ENCODE results near the gene HS3ST2. TPM values are rescaled to one million over a fixed set of nuclear protein-coding genes. Genes with fewer than 3 reads are reported as not detected.

The HS3ST2 gene
- not detected for total RNA-seq

- Mint-ChIP-seq H3K4me3 (no peak within 1 kb of the TSS), H3K9me3 (peaks cover 3% of the 10 kb centered on the region), H3K27ac (no peak within 1 kb of the TSS), H3K27me3 (peaks cover 51% of the 10 kb centered on the region), H3K4me1 (peaks cover 5% of the 10 kb centered on the region), H3K36me3 (no peaks in the 10 kb centered on the region)
- DNase-seq = peak; percentile 17
Observed at GRCh38 chr16:22813948-22814710, at the start of gene HS3ST2. TSS of gene HS3ST2 (plus strand) at chr16:22814162. CDS start at chr16:22814611, 449 bp downstream.

DNA sequence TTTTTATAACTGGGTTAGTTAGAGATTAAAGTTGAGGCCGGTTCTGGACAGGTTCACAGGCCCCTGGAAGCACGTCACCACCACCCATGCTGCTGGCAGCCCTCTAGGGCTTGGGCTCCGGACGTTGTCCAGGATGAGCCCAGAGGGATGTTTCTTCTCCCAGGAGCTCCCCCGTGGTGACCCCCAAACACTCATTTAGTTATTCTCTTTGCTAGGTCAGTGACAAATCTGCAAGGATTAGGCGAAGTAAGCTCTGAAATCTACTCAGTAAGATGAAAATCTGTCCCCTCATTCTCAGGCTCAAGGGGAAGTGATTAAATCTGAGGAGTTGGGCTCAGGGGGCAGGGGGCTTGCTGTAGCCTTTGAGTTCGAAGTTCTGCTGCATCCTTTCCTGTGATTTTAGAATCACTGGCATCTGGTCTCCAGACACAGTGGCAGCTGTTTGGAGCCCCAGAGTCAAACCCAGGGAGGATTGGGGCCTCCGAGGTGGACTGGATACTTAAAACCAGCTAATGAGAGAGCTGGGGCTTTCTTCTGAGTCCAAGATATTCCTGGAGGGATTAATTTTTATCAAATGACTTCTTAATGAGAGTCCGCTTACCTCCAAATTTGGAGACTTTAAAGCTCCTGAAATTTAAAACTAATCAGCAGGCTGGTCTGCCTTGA, 49.2 kb upstream of the HS3ST2 start:
- Mint-ChIP-seq H3K36me3 (no peaks in the 10 kb centered on the region), H3K9me3 (no peaks in the 10 kb centered on the region), H3K4me3 (no peak overlapping the region), H3K27ac (no peak overlapping the region), H3K4me1 (no peaks in the 10 kb centered on the region), H3K27me3 (peaks cover 15% of the 10 kb centered on the region)
- no peak for DNase-seq

DNA sequence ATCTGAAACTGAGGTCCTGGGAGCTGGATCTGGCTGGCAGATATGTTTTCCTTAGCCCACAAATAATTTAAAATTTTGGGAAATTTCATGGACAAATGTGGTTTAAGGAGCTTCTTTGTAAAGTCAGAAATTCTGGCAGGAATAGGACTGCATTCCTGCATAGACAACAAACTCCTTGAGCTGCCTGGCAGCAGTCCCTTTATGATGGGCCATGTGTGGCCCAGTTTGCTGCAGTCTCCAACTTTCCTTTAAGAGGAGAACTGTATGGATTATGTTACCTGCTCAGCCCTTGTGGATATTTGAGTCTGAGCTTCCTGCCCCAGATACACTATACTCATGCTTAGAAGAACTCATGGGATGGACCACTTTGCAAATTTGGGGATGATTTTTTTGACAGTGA, 48.5 kb upstream of the HS3ST2 start:
- Mint-ChIP-seq H3K27me3 (peaks cover 19% of the 10 kb centered on the region), H3K4me1 (no peaks in the 10 kb centered on the region), H3K4me3 (no peak overlapping the region), H3K9me3 (no peaks in the 10 kb centered on the region), H3K27ac (no peak overlapping the region), H3K36me3 (no peaks in the 10 kb centered on the region)
- DNase-seq = no peak

DNA sequence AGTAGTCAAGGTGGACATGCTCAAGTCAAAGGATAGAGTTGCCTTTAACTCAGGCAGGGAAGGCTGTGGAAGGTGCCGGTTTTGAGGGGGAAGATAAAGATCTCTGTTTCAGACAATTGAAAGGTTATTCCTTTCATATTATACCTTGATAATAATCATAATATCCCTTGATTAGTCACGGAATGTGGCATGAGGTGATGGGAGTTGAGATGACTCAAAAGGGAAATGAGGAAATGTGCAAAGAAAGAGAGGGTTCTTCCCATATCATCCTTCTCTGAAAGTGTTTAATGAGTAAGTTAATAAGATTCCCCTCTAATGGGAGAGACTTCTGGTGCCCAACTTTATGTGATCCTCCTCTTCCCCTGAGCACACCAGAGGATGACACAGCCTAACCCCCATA, 43.1 kb upstream of the HS3ST2 start:
- no peaks in the 10 kb centered on the region for H3K9me3 Mint-ChIP-seq
- H3K27me3 Mint-ChIP-seq = peaks cover 56% of the 10 kb centered on the region
- DNase-seq = no peak
- no peak overlapping the region for H3K27ac Mint-ChIP-seq
- no peaks in the 10 kb centered on the region for H3K36me3 Mint-ChIP-seq
- H3K4me1 Mint-ChIP-seq = no peaks in the 10 kb centered on the region
- H3K4me3 Mint-ChIP-seq = no peak overlapping the region

DNA sequence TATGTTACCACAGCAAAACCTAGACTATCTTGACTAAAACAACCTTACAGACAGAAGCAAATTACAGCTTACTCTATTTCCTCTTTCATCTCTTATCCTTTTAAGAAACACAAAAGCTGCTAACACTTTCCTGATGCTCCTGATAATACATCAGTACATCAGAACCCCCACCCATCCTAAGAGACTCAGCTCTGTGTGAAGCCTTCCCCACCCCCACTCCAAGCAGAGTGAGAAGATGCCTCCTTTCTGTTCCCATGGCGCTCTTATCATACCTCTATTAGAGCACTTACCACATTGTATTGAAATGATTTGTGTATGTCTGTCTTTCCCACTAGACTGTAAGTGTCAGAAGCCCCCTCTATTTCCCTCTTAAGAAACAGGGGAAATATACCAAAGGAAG, 42.4 kb upstream of the HS3ST2 start:
- no peak for DNase-seq
- peaks cover 56% of the 10 kb centered on the region for H3K27me3 Mint-ChIP-seq
- H3K4me3 Mint-ChIP-seq = no peak overlapping the region
- no peaks in the 10 kb centered on the region for H3K4me1 Mint-ChIP-seq
- no peaks in the 10 kb centered on the region for H3K36me3 Mint-ChIP-seq
- no peak overlapping the region for H3K27ac Mint-ChIP-seq
- H3K9me3 Mint-ChIP-seq = no peaks in the 10 kb centered on the region

DNA sequence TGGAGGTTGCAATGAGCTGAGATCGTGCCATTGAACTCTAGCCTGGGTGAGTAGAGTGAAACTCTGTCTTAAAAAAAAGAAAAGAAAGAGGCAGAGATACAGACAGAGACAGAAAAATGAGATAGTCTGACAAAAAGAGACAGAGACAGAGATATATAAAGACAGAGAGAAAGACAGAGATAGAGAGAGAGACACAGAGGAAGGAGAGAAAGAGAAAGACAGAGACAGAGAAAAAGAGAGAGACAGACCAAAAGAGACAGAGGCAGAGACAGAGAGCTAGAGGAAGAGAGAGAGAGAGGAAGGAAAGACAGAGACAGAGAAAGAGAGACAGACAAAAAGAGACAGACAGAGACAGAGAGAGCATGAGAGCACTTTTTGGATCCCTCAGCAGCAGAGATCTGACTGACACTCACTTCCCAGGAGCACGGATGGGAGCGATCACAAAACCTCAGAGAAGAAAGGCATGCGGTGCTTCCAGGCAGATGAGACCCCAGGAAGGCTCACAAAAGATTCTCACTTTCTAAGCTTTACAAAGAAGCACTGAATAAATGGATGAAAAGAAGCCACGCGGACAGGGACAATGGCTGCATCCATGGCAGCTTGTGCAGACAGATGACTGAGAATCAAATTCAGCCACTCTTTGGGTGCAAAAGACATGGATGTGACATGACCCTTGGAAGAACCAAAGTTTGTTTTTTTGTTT, 38.6 kb upstream of the HS3ST2 start:
- H3K4me1 Mint-ChIP-seq = no peaks in the 10 kb centered on the region
- DNase-seq = no peak
- no peaks in the 10 kb centered on the region for H3K36me3 Mint-ChIP-seq
- no peak overlapping the region for H3K27ac Mint-ChIP-seq
- no peak overlapping the region for H3K4me3 Mint-ChIP-seq
- peaks cover 46% of the 10 kb centered on the region for H3K27me3 Mint-ChIP-seq
- H3K9me3 Mint-ChIP-seq = no peaks in the 10 kb centered on the region

DNA sequence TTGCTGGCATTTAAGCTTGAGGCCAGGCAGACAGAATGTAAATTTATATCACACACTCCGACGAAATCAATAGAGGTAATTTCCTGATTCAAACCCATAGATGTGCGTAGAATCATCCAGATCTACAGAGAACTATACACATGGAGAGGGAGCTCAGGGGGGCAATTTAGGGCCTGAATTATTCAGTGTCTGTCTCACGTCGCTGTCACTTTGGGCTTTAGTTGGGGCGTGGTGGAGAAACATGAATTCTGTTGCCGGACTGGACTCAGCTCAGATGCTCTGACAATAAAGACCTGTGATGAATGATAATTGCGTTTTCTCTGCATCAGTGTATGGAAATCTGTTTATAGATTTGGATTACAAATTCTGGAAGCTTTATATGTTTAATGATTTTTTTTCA, 32.5 kb upstream of the HS3ST2 start:
- Mint-ChIP-seq H3K4me3 (no peak overlapping the region), H3K27ac (no peak overlapping the region), H3K4me1 (no peaks in the 10 kb centered on the region), H3K27me3 (peaks cover 8% of the 10 kb centered on the region), H3K9me3 (no peaks in the 10 kb centered on the region), H3K36me3 (no peaks in the 10 kb centered on the region)
- DNase-seq = no peak

GRCh38 chr16:22782314-22782713, 31.6 kb upstream of the HS3ST2 start:
- DNase-seq = no peak
- H3K9me3 Mint-ChIP-seq = no peaks in the 10 kb centered on the region
- peaks cover 3% of the 10 kb centered on the region for H3K27me3 Mint-ChIP-seq
- no peak overlapping the region for H3K27ac Mint-ChIP-seq
- no peak overlapping the region for H3K4me3 Mint-ChIP-seq
- H3K4me1 Mint-ChIP-seq = no peaks in the 10 kb centered on the region
- H3K36me3 Mint-ChIP-seq = no peaks in the 10 kb centered on the region

GRCh38 chr16:22784690-22785214, 29.2 kb upstream of the HS3ST2 start:
- DNase-seq = no peak
- Mint-ChIP-seq H3K4me1 (peaks cover 2% of the 10 kb centered on the region), H3K9me3 (no peaks in the 10 kb centered on the region), H3K27ac (no peak overlapping the region), H3K36me3 (no peaks in the 10 kb centered on the region), H3K4me3 (no peak overlapping the region), H3K27me3 (no peaks in the 10 kb centered on the region)

DNA sequence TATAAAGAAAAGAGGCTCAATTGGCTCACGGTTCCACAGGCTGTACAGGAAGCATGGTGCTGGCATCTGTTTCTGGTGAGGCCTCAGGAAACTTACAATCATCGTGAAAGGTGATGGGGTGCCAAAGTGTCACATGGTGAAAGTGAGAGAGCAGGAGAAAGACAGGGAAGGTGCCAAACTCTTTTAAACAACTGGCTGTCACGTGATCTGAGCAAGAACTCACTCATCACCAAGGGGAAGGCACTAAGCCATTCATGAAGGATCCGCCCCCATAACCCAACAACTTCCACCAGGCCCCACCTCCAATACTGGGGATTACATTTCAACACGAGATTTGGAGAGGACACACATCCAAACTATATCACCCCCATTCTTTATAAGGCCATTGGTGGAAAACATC, 28.4 kb upstream of the HS3ST2 start:
- Mint-ChIP-seq H3K27ac (no peak overlapping the region), H3K36me3 (no peaks in the 10 kb centered on the region), H3K4me3 (no peak overlapping the region), H3K9me3 (no peaks in the 10 kb centered on the region), H3K4me1 (peaks cover 2% of the 10 kb centered on the region), H3K27me3 (no peaks in the 10 kb centered on the region)
- DNase-seq = no peak

- peaks cover 2% of the 10 kb centered on the region for H3K27me3 Mint-ChIP-seq
- H3K4me3 Mint-ChIP-seq = no peak overlapping the region
- DNase-seq = no peak
- peaks cover 2% of the 10 kb centered on the region for H3K4me1 Mint-ChIP-seq
- H3K9me3 Mint-ChIP-seq = no peaks in the 10 kb centered on the region
- H3K27ac Mint-ChIP-seq = no peak overlapping the region
- no peaks in the 10 kb centered on the region for H3K36me3 Mint-ChIP-seq
Observed at GRCh38 chr16:22786284-22786683, 27.7 kb upstream of the HS3ST2 start.

DNA sequence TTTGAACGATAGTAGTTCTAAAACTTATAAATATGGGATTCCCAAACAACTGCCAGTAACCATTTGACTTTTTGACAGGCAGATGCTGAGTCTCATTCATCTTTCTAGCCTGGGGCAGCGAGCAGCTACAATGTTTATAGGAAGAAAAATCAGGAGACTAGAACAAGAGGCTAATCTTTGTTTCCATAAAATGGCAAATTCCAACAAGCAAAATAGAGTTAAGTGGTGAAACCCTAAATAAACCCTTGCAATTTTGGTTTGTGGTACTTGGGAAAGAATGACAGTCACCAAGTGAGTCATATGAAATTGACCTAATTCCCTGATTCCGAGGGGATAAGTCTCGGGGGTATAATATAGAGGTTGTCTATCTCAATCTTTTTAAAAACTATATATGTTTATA, 27.3 kb upstream of the HS3ST2 start:
- H3K4me1 Mint-ChIP-seq = peaks cover 2% of the 10 kb centered on the region
- H3K27me3 Mint-ChIP-seq = peaks cover 4% of the 10 kb centered on the region
- no peaks in the 10 kb centered on the region for H3K9me3 Mint-ChIP-seq
- no peaks in the 10 kb centered on the region for H3K36me3 Mint-ChIP-seq
- no peak for DNase-seq
- no peak overlapping the region for H3K4me3 Mint-ChIP-seq
- H3K27ac Mint-ChIP-seq = no peak overlapping the region

- Mint-ChIP-seq H3K9me3 (no peaks in the 10 kb centered on the region), H3K27ac (no peak overlapping the region), H3K4me3 (no peak overlapping the region)
Observed at GRCh38 chr16:22787466-22788192, 26.3 kb upstream of the HS3ST2 start.

DNA sequence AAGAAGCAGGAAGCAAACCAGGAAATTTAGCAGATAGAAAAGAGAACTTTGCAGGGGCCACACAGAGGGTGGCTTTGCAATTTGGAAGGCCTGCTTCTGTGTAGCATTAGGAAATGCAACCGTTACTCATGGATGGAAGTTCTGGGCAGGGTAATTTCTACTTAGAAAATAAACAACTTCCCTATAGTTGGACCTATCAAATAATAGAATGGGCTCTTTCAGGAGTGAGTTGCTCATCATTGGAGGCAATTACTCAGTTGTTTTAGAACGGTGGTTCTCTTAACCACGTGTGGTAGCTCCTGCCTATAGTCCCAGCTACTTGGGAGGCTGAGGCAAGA, 25.8 kb upstream of the HS3ST2 start:
- Mint-ChIP-seq H3K4me3 (no peak overlapping the region), H3K36me3 (no peaks in the 10 kb centered on the region), H3K27me3 (peaks cover 8% of the 10 kb centered on the region), H3K9me3 (no peaks in the 10 kb centered on the region), H3K27ac (no peak overlapping the region), H3K4me1 (peaks cover 2% of the 10 kb centered on the region)
- DNase-seq = no peak

More at GRCh38 chr16:22787466-22788192, 26.3 kb upstream of the HS3ST2 start:
- H3K36me3 Mint-ChIP-seq = no peaks in the 10 kb centered on the region
- H3K27me3 Mint-ChIP-seq = peaks cover 8% of the 10 kb centered on the region
- peaks cover 2% of the 10 kb centered on the region for H3K4me1 Mint-ChIP-seq
- peak; percentile 8 for DNase-seq

Measured in activated naive CD8-positive, alpha-beta T cell treated with anti-CD3 and anti-CD28 coated beads for 36 hours (primary cell).